GM12878 (cell line): Measurements from ENCODE around the gene CLDN14. TPM values are rescaled to one million over a fixed set of nuclear protein-coding genes. Genes with fewer than 3 reads are reported as not detected.

ENCODE experiments used
- ATAC-seq: fragments of 200-7000 bp; cut with Tn5 transposase; 3 replicates; pipeline ENCODE4 v1.9.1; 2020; ENCODE audit warnings: mild to moderate bottlenecking, moderate library complexity
- BruUV-seq: library from RNA; stranded (reverse); fragments of 400-500 nt; replicated peaks from 2 replicates; lab custom pipeline; 2021; lab: Mats Ljungman, UMichigan
- CTCF ChIA-PET: fragments of 300-600 bp; sonication (Branson Sonifier 250); formaldehyde crosslinking; extraction: SDS; loops from one replicate; lab custom pipeline; 2021; ENCODE audit warnings: inconsistent platforms; lab: Yijun Ruan, JAX
- POLR2A ChIA-PET: fragments of 350-600 bp; formaldehyde crosslinking; extraction: SDS; loops from one replicate; lab custom pipeline; 2021; ENCODE audit warnings: inconsistent platforms; lab: Charles Lee
- RAD21 ChIA-PET: fragments of 300-600 bp; sonication (Branson Sonifier 250); formaldehyde crosslinking; loops from one replicate; lab custom pipeline; 2023; ENCODE audit warnings: antibody characterized with exemption; ENCODE audit not compliant: unreplicated experiment; lab: Charles Lee
- SMC1A ChIA-PET: fragments of 300-600 bp; sonication (Branson Sonifier 250); formaldehyde crosslinking; loops from one replicate; lab custom pipeline; 2023; ENCODE audit not compliant: unreplicated experiment, uncharacterized antibody; lab: Charles Lee
- DNase-seq: peaks from one replicate; pipeline ENCODE4 v3.0.0-alpha.2; 2011; ENCODE audit warnings: low read depth, low spot score
- FAIRE-seq: peaks from 3 replicates; lab custom pipeline; 2011; peaks lifted over from hg19 to GRCh38; lab: Jason Lieb, UNC
- H2AFZ ChIP-seq: 2 replicates; pipeline ENCODE4 v1.6.0; 2011; ENCODE audit warnings: low read depth, low read length, control low read depth; ENCODE audit not compliant: control insufficient read depth
- H3K27ac ChIP-seq: 2 replicates; pipeline ENCODE4 v1.5.1; 2011; ENCODE audit warnings: control low read depth; ENCODE audit not compliant: control insufficient read depth, insufficient read depth
- H3K27me3 ChIP-seq, 2 experiments: replicated peaks in 1 of 2; 2 replicates each; pipeline versions ENCODE4 v1.6.0 to v1.6.1; 2011; ENCODE audit warnings: low read length in 1 of 2; ENCODE audit not compliant: control insufficient read depth in 2 of 2, insufficient read depth in 2 of 2
- H3K36me3 ChIP-seq, 2 experiments: 2 replicates each; pipeline ENCODE4 v1.5.1; 2011; ENCODE audit warnings: low read length in 1 of 2; ENCODE audit not compliant: control insufficient read depth in 2 of 2, insufficient read depth in 2 of 2
- H3K4me1 ChIP-seq: 2 replicates; pipeline ENCODE4 v1.6.1; 2011; ENCODE audit warnings: mild to moderate bottlenecking, low read length, moderate library complexity, mixed read lengths; ENCODE audit not compliant: control insufficient read depth, insufficient read depth
- H3K4me2 ChIP-seq: 2 replicates; pipeline ENCODE4 v1.6.0; 2011; ENCODE audit warnings: control low read depth; ENCODE audit not compliant: control insufficient read depth, insufficient read depth
- H3K4me3 ChIP-seq: fragments of 200-600 bp; sonication (generic); 2 replicates; pipeline ENCODE4 v1.5.1; 2016
- H3K79me2 ChIP-seq: 2 replicates; pipeline ENCODE4 v1.6.0; 2011; ENCODE audit warnings: low read length; ENCODE audit not compliant: control insufficient read depth, insufficient read depth
- H3K9ac ChIP-seq: 2 replicates; pipeline ENCODE4 v1.8.0; 2011; ENCODE audit warnings: low read length, control low read depth, mixed read lengths; ENCODE audit not compliant: control insufficient read depth, insufficient read depth
- H3K9me3 ChIP-seq: replicated peaks from 3 replicates; pipeline ENCODE4 v1.5.1; 2011; ENCODE audit warnings: mild to moderate bottlenecking, low read length; ENCODE audit not compliant: control insufficient read depth, insufficient read depth
- H4K20me1 ChIP-seq: 2 replicates; pipeline ENCODE4 v1.6.0; 2011; ENCODE audit not compliant: control insufficient read depth, insufficient read depth
- ATF2 ChIP-seq: IDR thresholded peaks from 2 replicates; pipeline ENCODE4 v1.6.1; 2012; ENCODE audit warnings: low read length, inconsistent platforms
- ATF7 ChIP-seq: fragments of 450-650 bp; IDR thresholded peaks from 2 replicates; pipeline ENCODE4 v1.6.1; 2016; ENCODE audit warnings: low read depth, mild to moderate bottlenecking
- CEBPB ChIP-seq, 2 experiments: fragments of 150-350 bp in 1 of 2; IDR thresholded peaks; 2 replicates each; pipeline ENCODE4 v1.6.1; 2012 to 2014; ENCODE audit warnings: low read depth in 2 of 2, low read length in 2 of 2, borderline replicate concordance in 1 of 2, inconsistent platforms in 1 of 2
- CHD2 ChIP-seq: IDR thresholded peaks from 2 replicates; pipeline ENCODE4 v1.6.1; 2011; ENCODE audit warnings: low read depth, low read length, improper control_type of control experiment, borderline replicate concordance
- GATAD2B ChIP-seq: fragments of 450-650 bp; conservative IDR thresholded peaks from 2 replicates; pipeline ENCODE4 v1.6.1; 2017; ENCODE audit warnings: low read depth, mild to moderate bottlenecking, moderate library complexity
- IKZF2 ChIP-seq, 2 experiments: fragments of 450-650 bp; IDR thresholded peaks; 2 replicates each; pipeline ENCODE4 v1.6.1; 2017; ENCODE audit warnings: mild to moderate bottlenecking in 2 of 2, moderate library complexity in 2 of 2
- MEF2A ChIP-seq: IDR thresholded peaks from 2 replicates; pipeline ENCODE4 v1.6.1; 2011; ENCODE audit warnings: low read depth, mild to moderate bottlenecking, low read length, moderate library complexity; ENCODE audit not compliant: insufficient read depth
- NBN ChIP-seq: fragments of 450-650 bp; IDR thresholded peaks from 2 replicates; pipeline ENCODE4 v1.6.1; 2016
- PML ChIP-seq: IDR thresholded peaks from 2 replicates; pipeline ENCODE4 v1.6.1; 2012; ENCODE audit warnings: low read length, inconsistent platforms
- RB1 ChIP-seq: fragments of 450-650 bp; formaldehyde crosslinking; IDR thresholded peaks from 2 replicates; pipeline ENCODE4 v1.6.1; 2017; ENCODE audit warnings: mild to moderate bottlenecking, borderline replicate concordance
- SIX5 ChIP-seq: IDR thresholded peaks from 2 replicates; pipeline ENCODE4 v1.6.1; 2011; ENCODE audit warnings: mild to moderate bottlenecking, low read depth, low read length, moderate library complexity; ENCODE audit not compliant: severe bottlenecking
- SMAD5 ChIP-seq: IDR thresholded peaks from 2 replicates; pipeline ENCODE4 v1.6.1; 2016; ENCODE audit warnings: antibody characterized with exemption, low read depth
- ZNF622 ChIP-seq: fragments of 450-650 bp; IDR thresholded peaks from 2 replicates; pipeline ENCODE4 v1.6.1; 2017; ENCODE audit warnings: mild to moderate bottlenecking, inconsistent platforms
- WGBS: methylation state at CpG from one replicate; pipeline ENCODE4 v1.1.6; 2016; ENCODE audit warnings: low lambda C conversion rate; ENCODE audit not compliant: insufficient replicate concordance, insufficient coverage; ENCODE audit errors: missing lambda C conversion rate; 5-methylcytosine and 5-hydroxymethylcytosine counted together
- in situ Hi-C: fragments of 300-500 bp; cut with MboI; formaldehyde crosslinking; loops from 9 replicates; pipeline ENCODE4 v1.14.3; 2018; ENCODE audit warnings: mixed read lengths
- intact Hi-C: fragments of 100-400 bp; cut with micrococcal nuclease; formaldehyde crosslinking; loops from one replicate; pipeline ENCODE4 v1.14.2; 2022; ENCODE audit not compliant: unreplicated experiment
- polyA plus RNA-seq, 11 experiments: library from polyadenylated mRNA; depleted of rRNA in 4 of 11; unstranded in 6 of 11; stranded (reverse) in 5 of 11; fragments of >200 nt; fragmentation: Nextera tagmentation in 4 of 11; fragmentation: Illumina TruSeq in 1 of 11; extraction: Ambion mirVana in 4 of 11; extraction: Trizol in 1 of 11; gene quantifications; 1 replicate in 1 of 11; 2 replicates in 10 of 11; pipeline versions ENCODE4 v1.2.1 to v1.2.3, GENCODE V29; 2011 to 2016; ENCODE audit warnings: inconsistent platforms in 2 of 11, missing spikeins in 2 of 11, low read depth in 1 of 11
- total RNA-seq, 4 experiments: library from RNA; depleted of rRNA in 3 of 4; stranded (reverse); fragments of >200 nt in 3 of 4; fragmentation: Illumina TruSeq in 1 of 4; extraction: Trizol in 1 of 4; gene quantifications; 2 replicates each; pipeline versions ENCODE4 v1.2.1 to v1.2.3, GENCODE V29; 2013 to 2021
- TF ChIP-seq, protein P1 (sequence below), 3 experiments: IDR thresholded peaks in 2 of 3; conservative IDR thresholded peaks in 1 of 3; 2 replicates each; pipeline ENCODE4 v1.5.1; 2011; ENCODE audit warnings: low read depth in 3 of 3, low read length in 3 of 3, mild to moderate bottlenecking in 3 of 3, control low read depth in 2 of 3, moderate library complexity in 2 of 3, inconsistent platforms in 1 of 3, mixed read lengths in 1 of 3; ENCODE audit not compliant: control insufficient read depth in 2 of 3, insufficient read depth in 1 of 3; ENCODE audit errors: extremely low read depth in 1 of 3
- TF ChIP-seq, protein P2 (sequence below): fragments of 150-350 bp; IDR thresholded peaks from 2 replicates; pipeline ENCODE4 v1.6.1; 2016; ENCODE audit warnings: low read depth, low read length

The CLDN14 gene
- total and polyA plus RNA-seq, 10 of the 15 experiments (the other 5 are each of a cell fraction or from before 2014, with no cell fraction given) = 0.90 to 19.4 (median 6.6) TPM

- TF ChIP-seq RB1 = no peak
- no peak for TF ChIP-seq ZNF622
These were observed 7.5 kb downstream of the CLDN14 start (continued) for GRCh38 chr21:36472377-36472776.

GRCh38 chr21:36471254-36471723 is 8.6 kb downstream of the CLDN14 start:
- POLR2A ChIA-PET = interaction anchor here (0.6 to 1.2 kb wide), 5 partner anchors 34 to 74 kb away, joined by 3 to 4 read pairs (median 3); no protein-coding TSS in a partner anchor
- RAD21 ChIA-PET = interaction anchor here (0.7 to 2.0 kb wide), 9 partner anchors 34 to 83 kb away, joined by 3 to 9 read pairs (median 4); no protein-coding TSS in a partner anchor
- TF ChIP-seq IKZF2 (IDR thresholded peaks at IDR 0.05) = peak; percentile 51 to 63
- TF ChIP-seq MEF2A = 0 out of 2 replicates have a peak, but pooled peaks have one; percentile 10
- TF ChIP-seq CHD2 = no peak
- no peak for TF ChIP-seq CEBPB (IDR thresholded peaks at IDR 0.05; ENCODE audit: borderline replicate concordance in 1 of 2, low read depth in 2 of 2, low read length in 2 of 2)
- TF ChIP-seq, protein P1, sequence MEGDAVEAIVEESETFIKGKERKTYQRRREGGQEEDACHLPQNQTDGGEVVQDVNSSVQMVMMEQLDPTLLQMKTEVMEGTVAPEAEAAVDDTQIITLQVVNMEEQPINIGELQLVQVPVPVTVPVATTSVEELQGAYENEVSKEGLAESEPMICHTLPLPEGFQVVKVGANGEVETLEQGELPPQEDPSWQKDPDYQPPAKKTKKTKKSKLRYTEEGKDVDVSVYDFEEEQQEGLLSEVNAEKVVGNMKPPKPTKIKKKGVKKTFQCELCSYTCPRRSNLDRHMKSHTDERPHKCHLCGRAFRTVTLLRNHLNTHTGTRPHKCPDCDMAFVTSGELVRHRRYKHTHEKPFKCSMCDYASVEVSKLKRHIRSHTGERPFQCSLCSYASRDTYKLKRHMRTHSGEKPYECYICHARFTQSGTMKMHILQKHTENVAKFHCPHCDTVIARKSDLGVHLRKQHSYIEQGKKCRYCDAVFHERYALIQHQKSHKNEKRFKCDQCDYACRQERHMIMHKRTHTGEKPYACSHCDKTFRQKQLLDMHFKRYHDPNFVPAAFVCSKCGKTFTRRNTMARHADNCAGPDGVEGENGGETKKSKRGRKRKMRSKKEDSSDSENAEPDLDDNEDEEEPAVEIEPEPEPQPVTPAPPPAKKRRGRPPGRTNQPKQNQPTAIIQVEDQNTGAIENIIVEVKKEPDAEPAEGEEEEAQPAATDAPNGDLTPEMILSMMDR (IDR thresholded peaks at IDR 0.05 in 2 of 3, conservative IDR thresholded peaks at IDR 0.05 in 1 of 3; ENCODE audit: control insufficient read depth in 2 of 3, extremely low read depth in 1 of 3, insufficient read depth in 1 of 3, low read depth in 3 of 3, low read length in 3 of 3) = peak in 1 of 3 experiments; percentile 10; a peak in 1 of 6 replicates
- TF ChIP-seq PML = peak; percentile 47; the same call in 1 of the 2 replicates
- TF ChIP-seq, protein P2, sequence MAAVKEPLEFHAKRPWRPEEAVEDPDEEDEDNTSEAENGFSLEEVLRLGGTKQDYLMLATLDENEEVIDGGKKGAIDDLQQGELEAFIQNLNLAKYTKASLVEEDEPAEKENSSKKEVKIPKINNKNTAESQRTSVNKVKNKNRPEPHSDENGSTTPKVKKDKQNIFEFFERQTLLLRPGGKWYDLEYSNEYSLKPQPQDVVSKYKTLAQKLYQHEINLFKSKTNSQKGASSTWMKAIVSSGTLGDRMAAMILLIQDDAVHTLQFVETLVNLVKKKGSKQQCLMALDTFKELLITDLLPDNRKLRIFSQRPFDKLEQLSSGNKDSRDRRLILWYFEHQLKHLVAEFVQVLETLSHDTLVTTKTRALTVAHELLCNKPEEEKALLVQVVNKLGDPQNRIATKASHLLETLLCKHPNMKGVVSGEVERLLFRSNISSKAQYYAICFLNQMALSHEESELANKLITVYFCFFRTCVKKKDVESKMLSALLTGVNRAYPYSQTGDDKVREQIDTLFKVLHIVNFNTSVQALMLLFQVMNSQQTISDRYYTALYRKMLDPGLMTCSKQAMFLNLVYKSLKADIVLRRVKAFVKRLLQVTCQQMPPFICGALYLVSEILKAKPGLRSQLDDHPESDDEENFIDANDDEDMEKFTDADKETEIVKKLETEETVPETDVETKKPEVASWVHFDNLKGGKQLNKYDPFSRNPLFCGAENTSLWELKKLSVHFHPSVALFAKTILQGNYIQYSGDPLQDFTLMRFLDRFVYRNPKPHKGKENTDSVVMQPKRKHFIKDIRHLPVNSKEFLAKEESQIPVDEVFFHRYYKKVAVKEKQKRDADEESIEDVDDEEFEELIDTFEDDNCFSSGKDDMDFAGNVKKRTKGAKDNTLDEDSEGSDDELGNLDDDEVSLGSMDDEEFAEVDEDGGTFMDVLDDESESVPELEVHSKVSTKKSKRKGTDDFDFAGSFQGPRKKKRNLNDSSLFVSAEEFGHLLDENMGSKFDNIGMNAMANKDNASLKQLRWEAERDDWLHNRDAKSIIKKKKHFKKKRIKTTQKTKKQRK = no peak
- TF ChIP-seq NBN = no peak
- 0 out of 2 replicates have a peak, but pooled peaks have one; percentile 49 for TF ChIP-seq GATAD2B
- TF ChIP-seq ATF2 = peak; percentile 55; the same call in 1 of the 2 replicates
- TF ChIP-seq SIX5 = no peak
- no peak for TF ChIP-seq SMAD5
- TF ChIP-seq ATF7 = peak; percentile 29; the same call in 1 of the 2 replicates

More at GRCh38 chr21:36471254-36471723, 8.6 kb downstream of the CLDN14 start:
- H3K79me2 ChIP-seq = no peaks in the 10 kb centered on the region
- DNase-seq (peak; percentile 50), FAIRE-seq (no peak), ATAC-seq (peak; percentile 97)
- BruUV-seq = no TSS peak
- no peaks in the 10 kb centered on the region for H3K27me3 ChIP-seq
- no peaks in the 10 kb centered on the region for H4K20me1 ChIP-seq
- intact Hi-C loops = loop anchor here (5.0 kb wide), 1 partner anchor 49 kb away; no protein-coding TSS in a partner anchor
- H2AFZ ChIP-seq = peak overlapping the region; percentile 18; the same call in 1 of the 2 replicates
- H3K4me1 ChIP-seq = peaks cover 11% of the 10 kb centered on the region
- no peak overlapping the region for H3K4me3 ChIP-seq
- no peaks in the 10 kb centered on the region; the same call in 2 of the 3 replicates for H3K9me3 ChIP-seq
- in situ Hi-C loops = no loop called here
- ChIA-PET SMC1A (interaction anchor here (0.7 to 2.0 kb wide), 9 partner anchors 12 to 73 kb away, joined by 3 to 10 read pairs (median 3); no protein-coding TSS in a partner anchor), CTCF (interaction anchor here (0.6 to 1.5 kb wide), 5 partner anchors 20 to 98 kb away, joined by 3 to 7 read pairs (median 3); no protein-coding TSS in a partner anchor)
- no peak overlapping the region; the same call in 1 of the 2 replicates for H3K9ac ChIP-seq
- no peak overlapping the region for H3K4me2 ChIP-seq
- H3K36me3 ChIP-seq = no peaks in the 10 kb centered on the region
- peak overlapping the region; percentile 54; the same call in 1 of the 2 replicates for H3K27ac ChIP-seq
- 8% methylated on average over 1 of the region's 1 CpG for WGBS
